T-cell (primary cell): ENCODE measurements around the gene CBLC. TPM values are rescaled to one million over a fixed set of nuclear protein-coding genes. Genes with fewer than 3 reads are reported as not detected.

Experiments used
- ATAC-seq, 4 experiments: fragments of 200-7000 bp in 3 of 4; fragments of 150-1000 bp in 1 of 4; cut with Tn5 transposase; replicated peaks in 1 of 4; 1 replicate in 3 of 4; 2 replicates in 1 of 4; pipeline ENCODE4 v1.10.0; 2021; ENCODE audit warnings: moderate library complexity in 3 of 4, mild to moderate bottlenecking in 2 of 4, moderate number of reproducible peaks in 1 of 4
- CTCF ChIA-PET, 2 donors: fragments of 300-600 bp; sonication (Branson Sonifier 250); formaldehyde crosslinking; loops; one replicate each; lab custom pipeline; 2022; ENCODE audit warnings: antibody characterized with exemption in 2 of 2; lab: Charles Lee
- POLR2A ChIA-PET, 2 donors: fragments of 300-600 bp; sonication (Branson Sonifier 250); formaldehyde crosslinking; loops; one replicate each; lab custom pipeline; 2022; ENCODE audit warnings: antibody characterized with exemption in 2 of 2; lab: Charles Lee
- DNase-seq, 35 experiments: peaks; one replicate each; pipeline versions ENCODE4 v3.0.0 to v3.0.0-alpha.2; 2013 to 2023
- H3K27ac ChIP-seq: one replicate; pipeline ENCODE4 v1.5.1; 2013; ENCODE audit warnings: low read length
- H3K27me3 ChIP-seq, 2 experiments: replicated peaks in 1 of 2; 1 replicate in 1 of 2; 2 replicates in 1 of 2; pipeline versions ENCODE4 v1.6.1 to v1.7.0; 2013; ENCODE audit warnings: low read length in 1 of 2, mixed read lengths in 1 of 2; ENCODE audit not compliant: control insufficient read depth in 2 of 2, insufficient read depth in 2 of 2; ENCODE audit errors: extremely low read depth in 1 of 2
- H3K36me3 ChIP-seq, 2 donors: 1 replicate in 1 of 2; 2 replicates in 1 of 2; pipeline versions ENCODE4 v1.6.1 to v1.7.0; 2013; ENCODE audit warnings: low read length in 1 of 2; ENCODE audit not compliant: control insufficient read depth in 2 of 2, insufficient read depth in 1 of 2; ENCODE audit errors: extremely low read depth in 1 of 2
- H3K4me1 ChIP-seq, 2 experiments: 1 replicate in 1 of 2; 2 replicates in 1 of 2; pipeline versions ENCODE4 v1.6.1 to v1.7.0; 2013; ENCODE audit warnings: low read length in 2 of 2, mixed read lengths in 1 of 2; ENCODE audit not compliant: insufficient read depth in 2 of 2, control insufficient read depth in 1 of 2; ENCODE audit errors: extremely low read depth in 1 of 2
- H3K4me3 ChIP-seq, 2 donors: 1 replicate in 1 of 2; 2 replicates in 1 of 2; pipeline versions ENCODE4 v1.5.1 to v1.7.0; 2013; ENCODE audit warnings: mild to moderate bottlenecking in 2 of 2, low read length in 1 of 2, moderate library complexity in 1 of 2; ENCODE audit not compliant: control insufficient read depth in 1 of 2; ENCODE audit errors: extremely low read depth in 1 of 2
- H3K9me3 ChIP-seq: 2 replicates; pipeline ENCODE4 v1.7.0; 2013
- H3K27ac Mint-ChIP-seq, 2 donors: one replicate each; pipeline ENCODE4 v1.8.0; 2020 to 2021; ENCODE audit warnings: mild to moderate bottlenecking in 2 of 2, mixed read lengths in 2 of 2
- H3K27me3 Mint-ChIP-seq, 2 donors: one replicate each; pipeline ENCODE4 v1.8.0; 2021 to 2022; ENCODE audit warnings: mixed read lengths in 2 of 2
- H3K36me3 Mint-ChIP-seq: one replicate; pipeline ENCODE4 v1.8.0; 2021; ENCODE audit warnings: mixed read lengths
- H3K4me1 Mint-ChIP-seq, 3 donors: one replicate each; pipeline ENCODE4 v1.8.0; 2020 to 2022; ENCODE audit warnings: mixed read lengths in 3 of 3, mild to moderate bottlenecking in 1 of 3
- H3K4me3 Mint-ChIP-seq, 3 donors: one replicate each; pipeline ENCODE4 v1.8.0; 2020 to 2022; ENCODE audit warnings: mild to moderate bottlenecking in 3 of 3, mixed read lengths in 3 of 3, moderate library complexity in 3 of 3
- H3K9me3 Mint-ChIP-seq, 3 donors: one replicate each; pipeline ENCODE4 v1.8.0; 2020 to 2022; ENCODE audit warnings: mixed read lengths in 3 of 3
- WGBS: methylation state at CpG from one replicate; pipeline ENCODE4 v1.1.5; 2013; ENCODE audit warnings: missing lambda C conversion rate; ENCODE audit not compliant: insufficient coverage; 5-methylcytosine and 5-hydroxymethylcytosine counted together
- total RNA-seq, 35 experiments: library from RNA in 6 of 35; stranded (reverse) in 6 of 35; fragments of 120-200 nt in 1 of 35; gene quantifications; one replicate each; pipeline versions ENCODE4 v1.2.1 to v1.2.4 and lab custom pipeline; 2013 to 2026

CBLC gene
- total RNA-seq, 5 donors from 2014 or later (not counting 1 experiment from before 2014, with no cell fraction given), result 0.25 to 0.30 TPM; not detected in 3

DNA sequence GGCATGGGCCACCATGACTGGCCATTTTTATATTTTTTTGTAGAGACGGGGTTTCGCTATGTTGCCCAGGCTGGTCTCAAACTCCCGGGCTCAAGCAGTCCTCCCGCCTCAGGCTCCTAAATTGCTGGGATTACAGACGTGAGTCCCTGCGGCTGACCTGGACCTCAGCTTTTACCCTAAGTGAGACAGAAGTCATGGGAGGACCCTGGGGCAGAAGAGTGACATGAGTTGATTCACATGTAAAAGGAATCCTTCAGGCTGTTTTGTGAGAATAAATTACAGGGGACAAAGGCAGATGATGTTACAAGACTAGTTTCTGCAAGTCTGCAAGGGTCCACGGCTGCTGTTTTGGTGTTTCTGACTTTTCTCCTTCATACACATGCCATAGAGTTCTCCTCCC lies 28.6 kb downstream of the CBLC start:
- DNase-seq (no peak), ATAC-seq (no peak)
- Histone ChIP-seq H3K4me1 (peaks cover 0 to 12% of the 10 kb centered on the region in 2 experiments), H3K36me3 (no peaks in the 10 kb centered on the region), H3K27ac (no peak overlapping the region), H3K9me3 (no peaks in the 10 kb centered on the region), H3K4me3 (no peak overlapping the region), H3K27me3 (peaks cover 0 to 45% of the 10 kb centered on the region in 2 experiments)
- H3K4me1 Mint-ChIP-seq, result peaks cover 0 to 12% (median 8%) of the 10 kb centered on the region in 3 donors
- WGBS, result 89% methylated on average over 6 of the region's 7 CpGs
- H3K4me3 Mint-ChIP-seq, result no peak overlapping the region
- no peak overlapping the region for H3K27ac Mint-ChIP-seq
- peaks cover 8 to 28% of the 10 kb centered on the region in 2 donors for H3K27me3 Mint-ChIP-seq
- ChIA-PET POLR2A (no interaction called here), CTCF (no interaction called here)
- H3K9me3 Mint-ChIP-seq, result no peaks in the 10 kb centered on the region
- no peaks in the 10 kb centered on the region for H3K36me3 Mint-ChIP-seq

- peaks cover 0 to 12% (median 8%) of the 10 kb centered on the region in 3 donors for H3K4me1 Mint-ChIP-seq
- no peaks in the 10 kb centered on the region for H3K9me3 Mint-ChIP-seq
- H3K27me3 Mint-ChIP-seq, result peaks cover 15 to 33% of the 10 kb centered on the region in 2 donors
- H3K27me3 ChIP-seq, result peaks cover 0 to 48% of the 10 kb centered on the region in 2 experiments
- H3K27ac ChIP-seq, result no peak overlapping the region
- 80% methylated on average over 3 of the region's 5 CpGs for WGBS
- H3K9me3 ChIP-seq, result no peaks in the 10 kb centered on the region
- ChIA-PET CTCF (no interaction called here), POLR2A (no interaction called here)
- DNase-seq (no peak), ATAC-seq (no peak)
- H3K36me3 ChIP-seq, result no peaks in the 10 kb centered on the region
- peaks cover 0 to 12% of the 10 kb centered on the region in 2 experiments for H3K4me1 ChIP-seq
- no peak overlapping the region for H3K4me3 ChIP-seq
- H3K27ac Mint-ChIP-seq, result no peak overlapping the region
- no peak overlapping the region for H3K4me3 Mint-ChIP-seq
- no peaks in the 10 kb centered on the region for H3K36me3 Mint-ChIP-seq
Observed at GRCh38 chr19:44807162-44807561, 29.5 kb downstream of the CBLC start.

DNA sequence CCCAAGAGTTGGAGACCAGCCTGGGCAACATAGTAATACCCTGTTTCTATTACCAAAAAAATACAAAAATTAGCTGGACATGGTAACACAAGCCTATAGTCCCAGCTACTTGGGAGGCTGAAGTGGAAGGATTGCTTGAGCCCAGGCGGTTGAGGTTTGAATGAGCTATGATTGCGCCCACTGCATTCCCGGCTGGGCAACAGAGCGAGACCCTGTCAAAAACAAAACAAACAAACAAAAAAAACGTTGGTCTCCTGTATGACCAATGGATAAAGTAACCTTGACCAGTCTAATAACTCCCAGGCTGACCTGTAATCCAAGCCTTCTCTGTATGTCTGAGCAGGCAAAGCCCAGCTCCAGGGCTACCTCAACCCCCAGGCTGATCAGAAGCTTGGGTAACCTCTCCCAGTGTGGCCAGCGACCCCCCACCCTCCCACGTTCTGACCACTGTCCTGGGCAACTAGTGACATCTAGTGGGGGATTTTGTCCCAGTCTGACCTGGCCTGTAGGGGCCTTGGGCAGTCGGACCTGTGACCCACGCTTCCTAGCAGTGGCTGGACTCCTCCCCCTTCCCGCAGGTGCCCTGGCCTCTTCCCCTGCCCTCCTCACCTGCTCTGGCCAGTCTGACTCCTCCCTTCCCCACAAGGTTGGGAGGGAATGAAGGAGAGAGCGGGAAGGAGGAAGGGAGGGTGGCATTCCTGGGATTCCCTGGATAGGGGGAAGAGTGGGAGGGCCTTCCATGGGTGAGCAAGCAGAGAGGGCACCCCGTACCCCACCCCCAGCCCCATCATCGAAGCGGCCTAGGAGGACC lies 30.2 kb downstream of the CBLC start:
- Histone ChIP-seq H3K4me3 (no peak overlapping the region), H3K4me1 (peaks cover 0 to 12% of the 10 kb centered on the region in 2 experiments), H3K27ac (no peak overlapping the region), H3K9me3 (no peaks in the 10 kb centered on the region), H3K36me3 (no peaks in the 10 kb centered on the region), H3K27me3 (peaks cover 0 to 48% of the 10 kb centered on the region in 2 experiments)
- ATAC-seq (peak in 1 of 4 experiments; percentile 12), DNase-seq (no peak)
- WGBS, result 37% methylated on average over 2 of the region's 14 CpGs
- CTCF ChIA-PET, result no interaction called here
- no peaks in the 10 kb centered on the region for H3K9me3 Mint-ChIP-seq
- POLR2A ChIA-PET, result no interaction called here
- H3K4me1 Mint-ChIP-seq, result peaks cover 0 to 12% (median 8%) of the 10 kb centered on the region in 3 donors
- H3K36me3 Mint-ChIP-seq, result no peaks in the 10 kb centered on the region
- peak overlapping the region in 1 of 3 donors; percentile 56 for H3K4me3 Mint-ChIP-seq
- peaks cover 15 to 27% of the 10 kb centered on the region in 2 donors for H3K27me3 Mint-ChIP-seq
- no peak overlapping the region for H3K27ac Mint-ChIP-seq

GRCh38 chr19:44808463-44809371 lies 31.0 kb downstream of the CBLC start, which contains the start of gene BCAM:
Gene BCAM (plus strand): TSS chr19:44809103. CDS start chr19:44809125, 22 bp downstream.
- CTCF ChIA-PET, result interaction anchor here in 1 of 2 donors (0.6 kb wide), 1 partner anchor 529 kb away, joined by 6 read pairs; no protein-coding TSS in a partner anchor
- WGBS, result 6% methylated on average over 48 of the region's 59 CpGs
- Mint-ChIP-seq H3K36me3 (no peaks in the 10 kb centered on the region), H3K4me1 (peaks cover 0 to 12% (median 8%) of the 10 kb centered on the region in 3 donors), H3K9me3 (no peaks in the 10 kb centered on the region), H3K4me3 (peak within 1 kb of the TSS in 1 of 3 donors; percentile 56), H3K27me3 (peaks cover 17 to 29% of the 10 kb centered on the region in 2 donors), H3K27ac (no peak within 1 kb of the TSS)
- Histone ChIP-seq H3K27ac (no peak within 1 kb of the TSS), H3K4me3 (no peak within 1 kb of the TSS), H3K27me3 (peaks cover 0 to 56% of the 10 kb centered on the region in 2 experiments), H3K9me3 (no peaks in the 10 kb centered on the region), H3K36me3 (no peaks in the 10 kb centered on the region), H3K4me1 (peaks cover 0 to 12% of the 10 kb centered on the region in 2 experiments)
- POLR2A ChIA-PET, result no interaction called here
- ATAC-seq (peak in 3 of 4 experiments; percentile 48 to 61 (median 56)), DNase-seq (peak in 1 of 35 experiments; percentile 13)

- peak overlapping the region in 1 of 3 donors; percentile 19 for H3K4me3 Mint-ChIP-seq
- no peaks in the 10 kb centered on the region for H3K36me3 ChIP-seq
- ATAC-seq (no peak), DNase-seq (no peak)
- H3K27me3 ChIP-seq, result peaks cover 0 to 59% of the 10 kb centered on the region in 2 experiments
- 71% methylated on average over 1 of the region's 7 CpGs for WGBS
- no peak overlapping the region for H3K27ac Mint-ChIP-seq
- peaks cover 0 to 12% (median 8%) of the 10 kb centered on the region in 3 donors for H3K4me1 Mint-ChIP-seq
- CTCF ChIA-PET, result interaction anchor here in 1 of 2 donors (0.6 kb wide), 1 partner anchor 528 kb away, joined by 6 read pairs; no protein-coding TSS in a partner anchor
- POLR2A ChIA-PET, result no interaction called here
- no peaks in the 10 kb centered on the region for H3K36me3 Mint-ChIP-seq
- no peaks in the 10 kb centered on the region for H3K9me3 ChIP-seq
- H3K27me3 Mint-ChIP-seq, result peaks cover 20 to 31% of the 10 kb centered on the region in 2 donors
- H3K4me3 ChIP-seq, result no peak overlapping the region
- no peak overlapping the region for H3K27ac ChIP-seq
- H3K9me3 Mint-ChIP-seq, result no peaks in the 10 kb centered on the region
- peaks cover 0 to 12% of the 10 kb centered on the region in 2 experiments for H3K4me1 ChIP-seq
Observed at GRCh38 chr19:44809577-44810233, 32.0 kb downstream of the CBLC start.
